Right lobe of liver (tissue), 4 donors: ENCODE data around the gene PTTG1.

Source experiments
- POLR2A ChIP-seq: fragments of 450-650 bp; IDR thresholded peaks from one replicate; pipeline ENCODE4 v1.6.1; 2017; ENCODE audit warnings: antibody characterized with exemption, mild to moderate bottlenecking
- TF ChIP-seq, protein P1 (sequence below), 4 donors: fragments of 200-600 bp in 3 of 4; fragments of 450-650 bp in 1 of 4; IDR thresholded peaks; one replicate each; pipeline versions ENCODE4 v1.5.1 to v1.8.0; 2016 to 2022; ENCODE audit warnings: antibody characterized with exemption in 4 of 4, mild to moderate bottlenecking in 2 of 4
- donor health status: DM: no; HTN: no; CAD: no.
- donor health status: DM: no; HTN: no; CAD: no.
- donor health status: DM: no; HTN: yes; CAD: no.

DNA sequence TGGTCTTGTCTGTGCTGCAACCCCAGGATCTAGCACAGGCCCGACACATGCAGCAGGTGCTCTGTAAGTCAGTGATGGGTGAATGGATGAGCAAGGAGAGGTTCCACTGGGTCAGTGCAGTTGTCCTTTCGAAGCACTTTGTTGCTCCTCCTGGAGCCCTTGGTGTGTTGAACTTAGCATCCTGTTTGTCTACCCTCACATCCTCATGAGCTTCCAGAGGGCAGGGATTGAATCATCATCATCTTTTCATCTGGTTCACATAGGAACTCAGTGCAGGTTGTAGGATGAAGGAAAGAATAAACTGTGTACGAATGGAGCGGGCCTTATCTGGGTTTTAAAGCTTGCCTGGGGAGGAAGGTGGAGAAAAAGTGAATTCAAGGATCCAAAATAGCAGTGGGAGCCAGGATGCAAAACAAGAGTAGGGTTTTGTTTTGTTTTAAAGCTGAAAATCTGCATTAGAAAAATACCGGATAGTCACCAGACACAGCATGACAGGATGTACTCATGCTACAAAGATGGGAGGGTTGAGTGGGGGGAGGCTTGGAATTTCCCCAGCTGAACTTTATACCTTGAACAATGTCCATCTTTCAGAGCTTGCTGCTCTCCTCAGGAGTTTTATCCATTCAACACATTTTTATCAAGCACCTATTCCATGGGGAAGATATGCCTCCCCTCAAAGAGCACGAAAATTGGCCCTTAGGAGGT is 55.8 kb downstream of the PTTG1 start:
- TF ChIP-seq, protein P1, sequence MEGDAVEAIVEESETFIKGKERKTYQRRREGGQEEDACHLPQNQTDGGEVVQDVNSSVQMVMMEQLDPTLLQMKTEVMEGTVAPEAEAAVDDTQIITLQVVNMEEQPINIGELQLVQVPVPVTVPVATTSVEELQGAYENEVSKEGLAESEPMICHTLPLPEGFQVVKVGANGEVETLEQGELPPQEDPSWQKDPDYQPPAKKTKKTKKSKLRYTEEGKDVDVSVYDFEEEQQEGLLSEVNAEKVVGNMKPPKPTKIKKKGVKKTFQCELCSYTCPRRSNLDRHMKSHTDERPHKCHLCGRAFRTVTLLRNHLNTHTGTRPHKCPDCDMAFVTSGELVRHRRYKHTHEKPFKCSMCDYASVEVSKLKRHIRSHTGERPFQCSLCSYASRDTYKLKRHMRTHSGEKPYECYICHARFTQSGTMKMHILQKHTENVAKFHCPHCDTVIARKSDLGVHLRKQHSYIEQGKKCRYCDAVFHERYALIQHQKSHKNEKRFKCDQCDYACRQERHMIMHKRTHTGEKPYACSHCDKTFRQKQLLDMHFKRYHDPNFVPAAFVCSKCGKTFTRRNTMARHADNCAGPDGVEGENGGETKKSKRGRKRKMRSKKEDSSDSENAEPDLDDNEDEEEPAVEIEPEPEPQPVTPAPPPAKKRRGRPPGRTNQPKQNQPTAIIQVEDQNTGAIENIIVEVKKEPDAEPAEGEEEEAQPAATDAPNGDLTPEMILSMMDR (IDR thresholded peaks at IDR 0.05), result no peak
- no peak for TF ChIP-seq POLR2A
